ENCODE results near the gene SF3B1.
A peak's percentile ranks its signal among the peaks of the same experiment; 100 is the strongest.
"Not testable (repeated sequence)": the region's sequence is repeated elsewhere in the genome, so short reads cannot be mapped to it uniquely, and the experiment has no call there.

The SF3B1 gene

DNA sequence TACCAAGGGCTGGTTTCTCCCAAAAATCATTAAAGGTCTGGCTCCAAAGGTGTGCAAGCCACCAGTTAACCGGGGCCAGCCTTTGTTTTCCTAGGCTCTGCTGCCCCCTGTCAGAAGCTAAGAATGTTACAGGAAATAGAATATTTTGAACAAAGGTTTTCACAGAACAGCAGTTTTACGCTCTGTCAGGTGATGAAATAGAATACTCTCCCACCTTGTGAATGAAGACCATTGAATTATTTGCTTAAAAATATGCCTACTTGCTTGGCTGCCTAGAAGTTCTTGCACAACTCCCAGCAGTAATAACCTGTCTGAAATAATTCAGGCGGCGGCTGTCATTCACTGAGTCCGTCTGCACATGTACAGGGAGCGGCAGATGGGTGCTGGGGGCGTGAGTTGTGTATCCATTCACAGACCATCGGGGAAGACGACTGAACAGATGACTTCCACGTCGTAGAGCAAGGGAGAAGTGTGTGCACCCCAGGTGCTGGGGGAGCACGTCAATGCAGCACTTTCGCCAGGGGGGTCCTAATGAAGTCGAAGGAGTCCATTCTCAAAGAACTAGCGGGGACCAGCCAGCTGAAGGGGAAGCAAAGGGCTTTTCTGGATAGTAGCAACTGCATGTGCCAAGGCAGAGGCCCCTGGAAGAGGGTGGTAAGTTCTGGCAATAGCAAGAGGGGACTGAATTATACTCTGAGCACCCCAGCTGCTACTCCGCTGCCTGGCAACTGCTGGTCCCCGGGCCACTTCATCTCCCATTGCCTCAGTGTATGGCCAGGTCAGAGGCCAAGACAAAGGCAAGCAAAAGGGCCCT lies 56.1 kb downstream of the SF3B1 start:
- peak; percentile 60 for DNase-seq (ENCODE audit: low spot score)

DNA sequence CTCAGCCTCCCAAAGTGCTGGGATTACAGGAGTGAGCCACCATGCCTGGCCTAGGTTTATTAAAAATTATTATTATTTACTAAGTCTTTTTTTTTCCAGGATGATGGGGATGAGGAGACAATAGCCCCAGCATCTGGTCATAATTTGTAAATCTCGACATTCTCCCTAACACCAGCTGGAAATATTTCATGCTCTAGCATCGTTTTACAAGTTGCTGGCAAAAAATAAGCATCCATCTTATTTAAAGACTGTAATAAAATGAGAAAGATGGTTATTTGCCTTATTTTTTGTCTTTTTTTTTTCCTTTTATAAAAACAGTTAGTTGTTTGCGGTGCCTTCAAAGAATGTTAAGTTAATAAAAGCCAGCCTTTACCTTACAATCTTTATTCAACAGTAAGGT lies 56.7 kb downstream of the SF3B1 start:
- DNase-seq (ENCODE audit: low spot score): no peak

DNA sequence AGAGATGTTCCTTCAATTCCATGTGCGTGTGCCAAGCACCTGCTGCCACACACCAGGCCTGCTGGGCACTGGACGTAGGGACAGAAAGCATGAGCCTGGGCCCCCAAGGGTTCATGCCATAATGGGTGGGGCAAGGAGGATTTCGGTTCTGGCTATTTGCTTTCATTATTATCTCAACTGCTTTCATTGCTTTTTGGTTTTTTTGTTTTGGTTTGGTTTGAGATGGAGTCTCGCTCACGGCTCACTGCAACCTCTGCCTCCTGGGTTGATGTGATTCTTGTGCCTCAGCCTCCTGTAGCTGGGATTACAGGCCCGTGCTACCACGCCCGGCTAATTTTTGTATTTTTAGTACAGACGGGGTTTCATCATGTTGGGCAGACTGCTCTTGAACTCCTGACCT lies 57.2 kb downstream of the SF3B1 start:
- DNase-seq (ENCODE audit: low spot score): no peak

DNA sequence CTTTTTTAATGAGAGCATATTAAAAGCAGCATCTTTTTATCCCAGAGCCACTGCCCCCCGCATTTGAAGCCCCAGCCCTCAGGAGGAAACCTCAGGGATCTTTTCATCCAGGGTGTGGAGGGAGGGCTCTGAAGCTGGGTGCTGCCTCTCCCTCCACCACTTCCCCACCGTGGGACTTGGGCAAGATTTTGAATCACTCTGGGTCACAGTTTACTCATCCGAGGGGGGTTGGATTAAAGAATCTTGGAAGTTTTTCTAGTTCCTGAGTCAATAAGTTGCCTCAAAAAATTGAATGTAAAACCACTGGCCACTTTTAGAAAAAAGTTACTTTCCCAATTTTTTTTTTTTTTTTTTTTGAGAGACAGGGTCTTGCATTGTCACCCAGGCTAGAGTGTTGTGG lies 62.2 kb downstream of the SF3B1 start:
- DNase-seq (ENCODE audit: low spot score): no peak

DNA sequence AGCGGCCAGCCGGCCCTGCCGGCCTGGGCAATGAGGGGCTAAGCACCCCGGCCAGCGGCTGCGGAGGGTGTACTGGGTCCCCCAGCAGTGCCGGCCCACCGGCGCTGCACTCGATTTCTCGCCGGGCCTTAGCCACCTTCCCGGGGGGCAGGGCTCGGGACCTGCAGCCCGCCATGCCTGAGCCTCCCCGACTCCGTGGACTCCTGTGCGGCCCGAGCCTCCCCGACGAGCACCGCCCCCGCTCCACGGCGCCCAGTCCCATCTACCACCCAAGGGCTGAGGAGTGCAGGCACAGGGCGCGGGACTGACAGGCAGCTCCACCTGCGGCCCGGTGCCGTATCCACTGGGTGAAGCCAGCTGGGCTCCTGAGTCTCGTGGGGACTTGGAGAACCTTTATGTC lies 64.2 kb downstream of the SF3B1 start:
- DNase-seq (ENCODE audit: low spot score): not testable (repeated sequence)

DNA sequence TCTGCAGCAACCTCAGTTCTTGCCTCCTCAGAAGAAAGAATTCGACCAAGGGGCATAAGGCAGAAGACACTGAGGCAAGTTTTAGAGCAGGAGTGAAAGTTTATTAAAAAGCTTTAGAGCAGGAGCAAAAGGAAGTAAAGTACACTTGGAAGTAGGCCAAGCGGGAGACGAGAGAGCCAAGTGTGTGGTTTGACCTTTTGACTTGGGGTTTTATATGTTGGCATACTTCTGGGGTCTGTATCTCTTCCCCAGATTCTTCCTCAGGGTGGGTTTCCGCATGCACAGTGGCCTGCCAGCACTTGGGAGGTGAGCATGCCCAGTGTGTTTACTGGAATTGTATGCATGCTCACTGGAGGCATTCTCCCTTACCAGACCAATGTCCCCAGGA lies 64.9 kb downstream of the SF3B1 start:
- DNase-seq (ENCODE audit: low spot score): no peak

DNA sequence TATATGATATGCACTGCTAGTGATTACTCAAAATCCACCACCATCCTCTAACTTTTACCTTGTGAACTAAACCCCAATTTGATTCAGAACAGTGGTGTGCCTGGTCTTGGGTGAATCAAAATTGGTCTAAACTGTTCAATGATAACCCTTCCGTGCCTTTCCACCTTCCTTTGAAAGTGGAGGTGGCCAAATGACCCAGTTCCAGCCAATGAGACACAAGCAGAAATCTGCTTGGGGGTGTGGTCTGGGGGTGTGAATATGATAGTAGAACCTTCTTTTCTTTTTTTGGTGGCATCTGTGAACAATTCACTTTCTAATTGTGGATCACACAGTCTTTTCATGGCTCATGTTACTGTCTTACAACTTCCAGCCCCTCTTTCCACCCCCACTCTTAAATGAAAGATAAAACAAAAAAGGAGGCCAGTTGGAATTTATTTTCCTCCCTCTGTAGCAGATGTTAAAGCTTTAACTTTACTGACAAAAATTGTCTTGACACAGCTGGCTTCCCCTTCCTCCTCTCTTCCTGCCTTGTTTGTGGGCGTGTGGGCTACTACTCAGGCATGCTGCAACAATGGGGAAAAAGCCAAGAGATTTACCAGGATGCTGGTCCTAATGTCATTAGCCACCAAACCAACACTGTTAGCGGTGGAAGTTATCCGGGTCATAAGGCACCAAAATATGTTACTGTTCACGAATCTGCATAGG lies 65.4 kb downstream of the SF3B1 start:
- DNase-seq (ENCODE audit: low spot score): no peak

DNA sequence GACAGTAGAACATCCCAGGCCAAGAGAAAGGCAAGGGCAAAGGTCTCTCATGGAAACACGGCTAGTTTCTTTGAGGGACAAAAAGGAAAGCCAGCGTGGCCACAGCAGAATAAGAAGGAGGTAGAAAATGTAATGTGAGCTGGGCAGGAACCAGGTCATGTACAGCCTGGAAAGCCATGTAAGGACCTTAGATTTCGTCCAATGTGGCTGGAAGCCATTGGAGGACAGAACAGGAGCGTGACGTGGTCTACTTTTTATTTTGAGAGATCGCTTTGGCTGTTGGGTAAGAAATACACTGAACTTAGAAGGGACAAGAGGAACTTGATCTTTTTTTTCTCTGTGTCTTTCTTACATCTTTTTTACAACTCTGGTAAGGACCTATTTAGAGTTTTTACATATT lies 66.4 kb downstream of the SF3B1 start:
- no peak for DNase-seq (ENCODE audit: low spot score)

DNA sequence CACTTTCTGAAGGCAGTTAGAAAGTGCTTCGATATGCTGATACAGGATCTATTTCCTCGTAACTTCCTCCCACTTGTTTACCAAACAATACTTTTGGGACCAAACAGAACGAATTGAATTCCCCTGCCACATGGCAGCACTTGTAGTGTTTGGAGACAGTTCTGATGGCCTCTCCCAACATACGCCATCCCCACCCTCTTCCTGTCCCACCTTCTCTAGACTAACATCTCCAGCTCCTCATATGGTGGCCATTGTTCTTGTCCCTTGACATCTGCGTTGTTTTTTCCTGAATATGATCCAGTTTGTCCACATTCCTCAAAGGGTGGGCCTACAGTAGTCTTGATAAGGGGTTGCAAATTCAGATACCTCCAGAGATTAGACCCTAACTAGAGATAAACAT lies 70.8 kb downstream of the SF3B1 start:
- no peak for DNase-seq (ENCODE audit: low spot score)

DNA sequence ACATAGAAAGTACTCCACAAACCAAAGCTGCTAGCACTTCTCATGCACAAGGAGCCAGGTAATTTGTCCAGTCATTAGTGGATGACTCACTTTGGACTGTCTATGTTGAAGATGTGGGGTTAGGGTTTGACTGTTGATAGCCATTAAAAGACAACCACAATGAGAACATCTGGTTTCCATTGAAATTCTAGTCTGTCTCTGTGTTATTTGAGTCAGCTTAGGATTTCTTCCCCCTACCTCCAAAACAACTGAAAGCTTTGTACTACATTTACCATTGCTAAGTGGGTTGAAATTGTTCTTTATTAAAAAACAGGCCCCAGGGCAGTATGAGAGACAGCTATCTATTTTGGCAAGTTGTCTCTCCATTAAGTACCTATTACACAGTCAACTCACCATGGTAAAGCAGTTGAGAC lies 74.1 kb downstream of the SF3B1 start:
- no peak for DNase-seq (ENCODE audit: low spot score)

DNA sequence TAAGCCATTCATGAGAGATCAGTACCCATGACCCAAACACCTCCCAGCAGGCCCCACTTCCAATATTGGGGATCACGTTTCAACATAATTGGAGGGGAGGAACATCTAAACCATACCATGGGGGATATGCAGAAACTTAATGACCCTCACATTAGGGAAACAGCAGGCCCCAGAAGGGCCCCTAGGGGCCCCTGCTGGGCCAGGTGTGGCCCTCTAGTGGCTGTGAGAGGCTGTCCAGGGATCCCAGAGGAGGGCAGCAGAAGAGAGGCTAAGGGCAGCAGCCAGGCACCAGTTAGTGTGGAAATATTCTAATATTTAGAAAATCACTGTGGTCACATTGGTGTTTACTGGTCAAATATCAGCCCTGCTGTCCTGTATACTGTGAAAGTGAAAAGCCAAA lies 75.0 kb downstream of the SF3B1 start:
- DNase-seq (ENCODE audit: low spot score): no peak

DNA sequence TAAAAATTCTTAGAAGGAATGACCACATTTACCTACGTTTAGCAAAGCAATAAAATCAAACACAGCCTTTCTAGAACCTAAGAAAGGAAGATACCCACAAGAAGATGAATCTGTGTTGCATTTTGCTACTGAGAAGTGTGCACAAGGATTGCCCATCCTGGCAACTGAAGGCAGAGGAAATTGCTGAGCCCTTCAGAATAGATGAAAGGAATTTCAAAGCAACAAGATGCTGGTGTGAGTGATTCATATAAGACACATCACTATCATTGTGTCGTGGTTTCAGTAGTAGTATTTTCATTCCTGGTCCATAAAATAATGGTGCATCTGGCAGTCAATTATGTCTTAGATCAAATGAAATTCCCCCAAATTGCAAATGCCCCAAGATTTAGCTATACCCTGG lies 75.9 kb downstream of the SF3B1 start:
- DNase-seq (ENCODE audit: low spot score): peak; percentile 19

DNA sequence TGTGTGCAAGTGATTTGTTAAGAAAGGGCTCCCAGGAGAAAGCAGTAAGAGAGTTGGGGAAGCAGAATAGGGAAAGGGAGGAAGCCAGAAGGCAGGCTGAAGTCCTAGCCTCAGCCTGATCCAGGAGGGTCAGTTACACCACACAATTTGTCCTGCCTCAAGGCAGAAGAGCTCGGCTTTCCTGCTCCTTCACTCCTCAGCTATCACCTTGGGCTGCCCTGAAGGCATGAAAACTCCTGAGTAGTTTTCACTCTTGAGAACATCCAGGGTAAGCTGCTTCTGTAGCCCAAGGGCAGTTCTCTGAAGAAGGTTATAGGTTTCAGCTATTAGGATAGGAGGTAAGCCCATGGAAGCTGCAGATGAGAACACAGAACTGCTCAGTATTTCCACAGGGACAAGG lies 76.8 kb downstream of the SF3B1 start:
- no peak for DNase-seq (ENCODE audit: low spot score)

DNA sequence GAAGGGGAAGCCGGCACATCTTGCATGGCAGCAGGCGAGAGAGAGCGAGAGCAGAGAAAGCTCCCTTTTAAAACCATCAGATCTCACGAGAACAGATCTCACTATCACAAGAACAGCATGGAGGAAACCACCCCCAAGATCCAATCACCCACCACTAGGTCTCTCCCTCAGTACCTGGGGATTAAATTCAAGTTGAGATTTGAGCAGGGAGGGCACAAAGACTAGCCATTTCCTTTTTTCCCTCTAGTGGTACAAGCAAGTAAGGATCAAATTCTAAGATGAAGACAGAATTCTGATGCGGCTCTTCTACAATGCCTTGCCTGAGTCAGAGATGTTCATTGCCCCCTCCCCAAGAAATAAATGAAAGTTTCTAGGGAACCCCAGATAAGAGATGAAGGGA lies 78.7 kb downstream of the SF3B1 start:
- DNase-seq (ENCODE audit: low spot score): no peak

DNA sequence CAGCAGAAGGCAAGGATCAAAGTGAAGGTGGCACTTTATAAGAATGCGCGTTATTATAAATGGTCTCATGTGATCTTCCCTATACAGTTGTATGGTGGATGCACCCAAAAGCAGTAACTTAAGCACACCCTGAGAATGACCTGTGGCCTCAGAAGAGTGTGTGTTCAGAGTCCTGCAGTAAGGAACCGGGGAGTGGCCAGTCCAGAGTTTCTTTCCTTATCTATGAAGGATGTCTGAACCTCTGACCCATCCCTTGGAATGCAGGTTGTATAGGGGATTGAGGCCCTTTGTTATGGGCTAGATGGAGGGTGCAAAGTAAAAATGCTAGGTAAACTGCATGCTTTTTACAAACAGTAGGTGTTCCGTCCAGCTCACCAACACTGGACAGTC lies 80.7 kb downstream of the SF3B1 start:
- DNase-seq (ENCODE audit: low spot score): no peak

DNA sequence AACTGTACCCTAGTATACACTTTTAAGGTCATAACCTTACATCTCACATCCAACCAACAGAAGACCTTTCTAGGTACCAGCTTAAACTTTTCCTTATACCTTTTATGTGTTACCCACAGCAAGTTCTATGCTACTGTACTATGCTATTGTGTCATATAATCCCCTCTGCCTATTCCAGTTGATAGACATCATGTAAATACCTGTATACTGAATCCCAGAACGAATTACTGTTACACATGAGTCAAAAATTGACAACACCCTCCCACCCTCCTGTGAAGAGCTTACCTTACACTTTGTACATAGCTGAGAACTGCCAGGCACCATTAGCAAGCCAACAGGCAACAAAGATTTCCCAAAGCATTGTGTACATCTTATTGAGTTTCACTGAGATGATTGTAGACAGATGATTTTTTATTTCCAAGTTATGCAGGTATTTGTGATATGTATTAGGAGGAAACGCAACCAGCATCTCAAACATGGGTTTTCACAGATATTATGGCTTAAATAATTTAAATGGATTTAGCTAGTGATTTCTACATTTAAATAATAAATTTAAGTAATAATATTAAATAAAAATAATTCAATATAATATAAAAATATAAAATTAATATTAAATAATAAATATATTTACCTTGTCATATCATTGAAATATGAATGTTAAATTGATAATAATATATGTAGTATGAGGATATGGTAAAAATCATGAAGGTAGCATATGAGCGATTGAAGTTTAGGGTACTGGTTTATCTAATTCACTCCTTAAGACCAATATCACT lies 81.2 kb downstream of the SF3B1 start:
- no peak for DNase-seq (ENCODE audit: low spot score)

DNA sequence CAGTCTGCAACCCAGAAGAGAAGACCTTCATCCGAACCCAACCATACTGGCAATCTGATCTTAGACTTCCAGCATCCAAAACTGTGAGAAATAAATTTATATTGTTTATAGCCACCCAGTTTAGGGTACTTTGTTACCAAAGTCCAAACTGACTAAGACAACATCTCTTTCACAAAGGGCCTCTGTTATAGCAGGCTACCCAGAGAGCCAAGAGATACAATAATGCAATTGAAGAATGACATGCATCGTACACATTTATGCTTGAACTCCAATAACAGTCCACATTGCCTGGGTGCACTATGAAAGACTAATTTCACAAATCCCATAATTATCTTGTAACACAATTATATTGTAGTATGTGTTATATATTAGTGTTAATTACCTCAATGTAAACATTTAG lies 85.1 kb downstream of the SF3B1 start:
- DNase-seq (ENCODE audit: low spot score): no peak

DNA sequence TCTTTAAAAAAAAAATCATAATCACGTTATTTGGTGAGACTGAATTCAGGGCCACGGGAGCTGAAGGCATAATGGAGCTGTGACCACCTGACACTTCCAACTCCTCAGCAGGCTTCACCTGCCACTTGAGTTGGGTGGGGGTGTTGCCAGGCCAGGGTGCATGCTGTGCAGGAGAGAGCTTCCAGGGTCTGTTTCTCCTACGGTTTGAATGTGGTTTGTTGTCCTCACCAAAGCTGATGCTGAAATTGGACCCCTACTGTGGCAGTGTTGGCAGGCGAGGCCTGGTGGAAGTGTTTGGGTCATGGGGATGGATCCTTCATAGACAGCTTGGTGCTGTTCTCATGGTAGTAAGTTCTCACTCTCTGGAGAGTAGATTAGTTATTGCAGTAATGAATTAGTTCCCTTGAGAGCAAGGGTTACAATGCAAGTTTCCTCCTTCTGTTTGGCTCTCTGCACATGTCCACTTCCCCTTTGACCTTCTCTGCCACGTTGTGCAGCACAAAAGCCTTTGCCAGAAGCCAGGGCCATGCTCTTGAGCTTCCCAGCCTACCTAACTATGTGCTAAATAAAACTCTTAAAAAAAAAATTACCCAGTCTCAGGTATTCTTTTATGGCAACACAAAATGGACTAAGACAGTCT lies 86.0 kb downstream of the SF3B1 start:
- no peak for DNase-seq (ENCODE audit: low spot score)

DNA sequence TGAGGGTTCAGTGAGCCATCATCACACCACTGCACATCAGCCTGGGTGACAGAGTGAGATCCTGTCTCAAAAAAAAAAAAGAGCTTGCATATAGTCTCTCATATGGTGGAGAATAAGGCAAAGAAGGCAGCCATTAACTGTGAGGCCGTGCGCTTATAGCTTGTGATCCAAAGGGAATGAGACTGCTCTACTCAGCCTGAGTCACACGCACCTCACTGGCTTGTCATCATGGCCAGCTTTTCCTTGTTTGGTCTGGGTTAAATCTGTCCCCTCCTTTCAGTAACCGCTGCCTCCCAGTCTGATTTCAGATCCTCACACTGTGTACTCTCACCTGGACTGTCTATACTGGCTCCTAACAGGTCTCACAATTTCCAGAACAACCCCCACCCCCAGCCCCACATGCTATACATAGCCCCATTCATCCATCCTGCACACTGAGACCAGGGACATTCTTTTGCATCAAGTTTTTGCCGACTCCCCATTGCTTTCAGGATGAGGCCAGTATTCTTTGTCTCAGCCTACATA lies 88.9 kb downstream of the SF3B1 start:
- DNase-seq (ENCODE audit: low spot score): no peak

DNA sequence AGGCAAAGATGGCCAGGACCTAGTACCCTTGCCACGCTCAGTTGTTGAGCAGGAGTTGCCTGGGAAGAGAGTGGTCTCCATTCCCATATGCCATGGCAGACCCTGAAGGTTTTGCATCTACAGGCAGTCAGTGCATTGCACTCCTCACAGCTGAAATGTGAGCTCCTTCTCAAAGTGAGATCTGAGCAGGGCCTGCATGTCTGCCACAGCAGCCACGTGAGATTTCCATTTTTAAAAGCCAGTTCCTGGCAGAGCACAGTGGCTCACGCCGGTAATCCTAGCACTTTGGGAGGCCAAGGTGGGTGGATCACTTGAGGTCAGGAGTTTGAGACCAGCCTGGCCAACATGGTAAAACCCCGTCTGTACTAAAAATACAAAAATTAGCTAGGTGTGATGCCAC lies 90.9 kb downstream of the SF3B1 start:
- DNase-seq (ENCODE audit: low spot score): not testable (repeated sequence)

DNA sequence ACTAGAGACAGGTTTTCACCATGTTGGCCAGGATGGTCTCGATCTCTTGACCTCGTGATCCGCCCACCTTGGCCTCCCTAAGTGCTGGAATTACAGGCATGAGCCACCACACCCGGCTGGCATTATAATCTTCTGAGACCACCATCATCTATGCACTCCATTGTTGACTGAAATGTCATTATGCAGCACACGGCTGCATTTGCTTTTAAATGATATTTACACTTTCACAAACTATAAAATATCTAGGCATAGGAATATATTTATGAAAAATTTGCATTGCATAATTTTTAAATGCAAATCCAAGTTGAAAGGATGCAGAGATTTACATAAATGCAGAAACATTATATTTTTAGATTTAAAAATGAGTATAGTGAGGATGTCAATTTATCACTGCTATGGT lies 94.2 kb downstream of the SF3B1 start:
- no peak for DNase-seq (ENCODE audit: low spot score)

Measured in CD4-positive, alpha-beta T cell treated with Interleukin-6 at 100 ng/mL for 8 hours (primary cell).